H54 (cell line): ENCODE measurements around the gene ECEL1.

Experiments
- DNase-seq: peaks from one replicate; pipeline ENCODE4 v3.0.0; 2011; ENCODE audit warnings: low spot score, mixed read lengths; ENCODE audit not compliant: insufficient read length
- FAIRE-seq: peaks from 3 replicates; lab custom pipeline; 2011; peaks lifted over from hg19 to GRCh38; lab: Jason Lieb, UNC
- POLR2A ChIP-seq: IDR thresholded peaks from 2 replicates; pipeline ENCODE4 v1.6.1; 2011; ENCODE audit warnings: low read depth, mild to moderate bottlenecking, low read length

Gene ECEL1

GRCh38 chr2:232497348-232497747 lies 9.7 kb upstream of the ECEL1 start:
- TF ChIP-seq POLR2A, result no peak
- DNase-seq, result no peak
- no peak for FAIRE-seq

DNA sequence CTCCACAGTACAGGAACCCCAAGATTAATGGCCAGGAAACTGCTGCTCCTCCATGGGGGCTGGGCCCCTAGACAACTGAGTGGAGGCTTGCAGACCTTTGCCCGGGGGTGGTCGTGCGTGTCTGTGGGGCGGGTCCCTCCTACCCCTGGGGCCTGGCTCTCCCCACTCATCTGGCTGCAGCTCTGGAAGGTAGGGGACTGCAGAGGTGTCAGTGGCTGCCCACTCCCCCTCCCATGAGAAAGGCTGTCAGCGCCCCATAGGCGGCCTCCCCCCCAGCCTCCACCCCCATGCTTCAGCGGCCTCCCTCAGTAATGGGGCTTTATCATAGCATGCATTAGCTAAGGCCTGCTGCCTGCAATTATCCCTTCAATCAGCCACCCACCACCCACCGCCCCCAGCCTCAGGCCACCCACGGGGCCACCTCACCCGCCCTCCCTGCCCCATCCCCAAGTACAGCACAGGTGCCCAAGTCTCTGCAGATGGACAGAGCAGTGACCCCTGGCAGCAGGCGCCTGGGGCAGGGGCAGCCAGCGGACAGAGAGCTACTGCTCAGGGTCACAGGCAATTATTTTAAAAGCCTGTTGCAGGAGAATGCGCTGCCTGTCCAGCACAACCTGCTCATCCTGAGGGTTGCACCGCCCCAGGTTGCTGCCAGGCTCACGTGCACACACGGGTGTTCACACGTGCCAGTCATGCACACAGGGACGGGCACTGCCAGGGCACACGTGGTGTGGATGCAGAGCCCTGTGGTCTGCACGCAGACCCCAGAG lies 9.1 kb upstream of the ECEL1 start:
- no peak for TF ChIP-seq POLR2A
- no peak for FAIRE-seq
- no peak for DNase-seq

- FAIRE-seq (no peak), DNase-seq (no peak)
- no peak for TF ChIP-seq POLR2A
Observed at GRCh38 chr2:232495292-232495691, 7.7 kb upstream of the ECEL1 start.

DNA sequence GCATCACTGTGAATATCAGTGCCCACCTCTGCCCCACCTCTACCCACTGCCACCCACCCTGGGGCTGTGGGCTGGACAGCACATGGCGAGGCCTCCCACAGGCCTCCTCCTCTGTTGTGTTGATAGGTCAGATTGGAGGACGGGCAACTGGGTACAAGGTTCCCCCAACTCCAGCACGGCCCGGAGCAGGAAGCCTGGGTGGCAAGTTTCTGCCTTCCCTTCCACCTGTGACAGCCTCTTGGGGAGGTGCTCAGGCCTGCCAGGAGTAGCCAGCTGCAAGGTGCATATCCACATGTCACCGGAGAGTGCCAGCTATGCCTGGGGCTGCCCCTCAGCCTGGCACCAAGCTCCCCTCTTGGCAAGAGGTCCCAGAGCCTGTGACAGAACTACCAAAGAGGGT lies 6.9 kb upstream of the ECEL1 start:
- FAIRE-seq (no peak), DNase-seq (no peak)
- no peak for TF ChIP-seq POLR2A

DNA sequence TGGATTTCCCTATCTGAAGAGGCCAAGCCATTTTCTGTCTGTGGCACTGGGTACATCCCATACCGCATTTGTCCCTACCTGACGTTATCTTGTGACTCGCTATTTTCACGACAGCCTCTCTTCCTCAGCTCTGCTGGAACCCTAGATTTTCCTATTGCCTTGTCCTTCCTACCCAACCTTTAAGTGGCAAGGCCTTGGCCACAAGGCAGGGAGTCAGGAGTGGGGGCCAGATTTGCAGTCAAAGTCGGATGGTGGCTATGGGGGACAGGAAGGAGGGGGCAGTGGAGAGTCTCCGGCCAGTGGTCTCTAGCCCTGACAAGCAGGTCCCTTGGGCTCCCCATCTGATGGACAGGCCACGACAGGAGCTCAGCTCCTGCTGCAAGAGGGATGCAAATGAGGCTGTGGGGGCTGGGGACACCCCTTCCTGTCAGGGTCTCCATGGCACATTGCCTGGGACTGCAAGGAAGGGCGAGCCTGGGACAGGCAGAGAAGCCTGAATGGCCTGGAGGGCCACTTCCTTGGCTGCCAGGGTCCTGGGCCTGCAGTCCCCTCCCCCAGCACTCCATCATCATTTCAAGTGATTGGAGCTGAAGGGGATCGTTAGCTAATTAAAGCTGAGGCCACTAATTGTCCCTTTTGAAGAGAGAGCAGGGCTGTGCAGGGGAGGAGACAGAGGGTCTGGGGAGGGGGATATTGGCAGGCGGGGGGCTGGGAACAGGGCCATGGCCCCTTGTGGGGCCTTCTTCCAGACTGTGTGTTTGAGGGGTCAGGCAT lies 6.3 kb upstream of the ECEL1 start:
- DNase-seq, result no peak

DNA sequence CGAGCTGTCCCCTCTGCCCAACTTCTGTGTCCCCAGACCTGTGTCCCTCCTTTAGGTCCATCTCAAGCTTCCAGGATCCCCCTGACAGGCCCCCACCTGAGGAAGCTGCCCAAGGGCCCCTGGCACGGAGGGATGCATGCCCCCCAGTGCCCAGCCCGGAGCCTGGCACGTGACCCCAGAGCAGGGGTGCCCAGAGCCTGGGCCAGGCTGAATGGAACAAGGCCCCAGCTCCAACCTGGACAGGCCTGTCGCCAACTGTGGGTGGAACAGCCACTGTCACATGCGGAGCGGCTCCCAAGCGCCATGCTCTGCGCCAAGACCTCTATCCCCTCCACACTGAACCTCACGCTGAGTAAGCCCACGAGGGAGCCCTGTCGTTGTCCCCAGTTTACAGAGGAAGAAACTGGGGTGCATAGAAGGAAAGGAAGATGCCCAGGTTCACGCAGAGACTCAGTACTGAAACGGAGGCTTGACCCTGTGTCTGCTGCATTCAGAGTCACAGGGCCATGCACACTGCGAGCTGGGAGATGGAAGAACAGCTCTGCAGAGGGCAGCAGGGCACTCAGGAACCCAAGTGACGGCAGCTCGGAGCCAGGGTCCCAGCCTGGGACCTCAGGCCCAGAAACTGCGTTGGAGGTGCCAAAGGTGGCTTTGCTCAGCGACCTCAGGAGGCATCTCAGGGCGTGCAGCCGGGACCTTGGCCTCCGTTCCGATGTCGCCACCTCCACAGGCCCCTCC lies 5.5 kb upstream of the ECEL1 start:
- FAIRE-seq, result no peak
- TF ChIP-seq POLR2A, result no peak

More for the DNA sequence above, 6.3 kb upstream of the ECEL1 start:
- no peak for FAIRE-seq
- TF ChIP-seq POLR2A, result no peak

DNA sequence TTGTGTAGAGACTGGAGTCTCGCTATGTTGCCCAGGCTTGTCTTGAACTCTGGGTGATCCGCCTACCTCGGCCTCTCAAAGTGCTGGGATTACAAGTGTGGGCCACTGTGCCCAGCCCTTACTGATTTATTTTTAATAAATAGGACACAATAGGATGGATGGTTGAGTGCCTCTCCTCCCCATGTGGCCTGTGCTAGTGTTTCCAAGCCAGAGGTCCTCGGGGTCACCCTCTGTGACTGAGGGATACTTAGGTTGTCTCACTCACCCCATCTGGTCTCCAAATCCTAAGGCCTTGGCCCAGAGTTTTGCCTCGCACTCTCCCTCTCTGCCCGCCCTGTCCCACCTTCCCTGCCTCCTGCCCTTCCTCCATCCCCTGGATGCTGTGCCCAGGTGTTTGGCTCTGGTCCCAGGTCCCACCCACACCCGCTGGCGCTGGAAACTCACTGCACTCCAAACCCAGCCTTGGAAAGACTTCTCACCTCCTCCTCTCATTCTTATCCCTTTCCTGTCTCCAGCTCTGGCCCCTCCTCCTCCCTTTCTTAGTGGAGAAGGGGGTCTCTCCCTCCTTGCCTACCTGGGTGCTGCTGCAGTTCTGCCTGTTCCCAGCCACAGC lies 4.7 kb upstream of the ECEL1 start:
- FAIRE-seq, result no peak
- TF ChIP-seq POLR2A, result no peak
- DNase-seq, result no peak

More for the DNA sequence above, 5.5 kb upstream of the ECEL1 start:
- DNase-seq, result no peak

GRCh38 chr2:232491139-232491780 lies 3.6 kb upstream of the ECEL1 start:
- FAIRE-seq (no peak), DNase-seq (no peak)
- TF ChIP-seq POLR2A, result no peak

GRCh38 chr2:232490221-232491138 lies 2.8 kb upstream of the ECEL1 start:
- TF ChIP-seq POLR2A, result no peak
- FAIRE-seq (no peak), DNase-seq (no peak)

- TF ChIP-seq POLR2A, result no peak
- FAIRE-seq (no peak), DNase-seq (no peak)
Observed at GRCh38 chr2:232489516-232490220, 2.0 kb upstream of the ECEL1 start.

DNA sequence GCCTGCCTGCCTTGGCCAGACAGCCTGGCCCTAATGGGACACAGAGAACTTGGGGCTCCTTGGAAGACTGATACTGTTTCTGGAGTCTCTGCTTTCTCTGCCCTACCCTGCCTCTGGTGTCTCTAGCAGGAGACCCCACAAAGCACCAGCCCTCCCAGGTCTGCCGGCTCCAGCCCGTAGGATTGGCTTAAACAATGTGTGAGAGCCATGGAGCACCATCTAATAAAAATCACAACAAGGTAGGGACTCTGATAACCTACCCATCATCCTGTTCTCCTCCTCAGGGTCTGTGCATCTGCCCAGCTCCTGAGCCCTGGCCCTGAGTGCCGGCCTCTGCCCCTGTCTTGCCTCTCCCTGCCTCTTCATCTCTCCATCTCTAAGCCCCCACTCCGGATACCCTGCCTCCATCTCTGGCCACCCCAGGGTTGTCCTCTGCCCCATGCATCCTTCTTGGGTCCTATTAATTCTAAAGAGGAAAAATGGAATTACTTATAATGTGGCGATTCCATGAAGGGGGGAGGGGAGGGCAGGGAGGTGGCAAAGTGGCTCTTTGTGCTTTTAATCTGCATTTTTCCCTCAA lies 1.2 kb upstream of the ECEL1 start:
- FAIRE-seq (no peak), DNase-seq (no peak)
- no peak for TF ChIP-seq POLR2A
